HG02884 (cell line): Measurements from ENCODE around the gene SEC22C.

Experiments used
- ATAC-seq: cut with Tn5 transposase; IDR thresholded peaks from one replicate; pipeline ENCODE4 v1.9.1; 2021; ENCODE audit warnings: mild to moderate bottlenecking, moderate library complexity; ENCODE audit not compliant: unreplicated experiment

The SEC22C gene

DNA sequence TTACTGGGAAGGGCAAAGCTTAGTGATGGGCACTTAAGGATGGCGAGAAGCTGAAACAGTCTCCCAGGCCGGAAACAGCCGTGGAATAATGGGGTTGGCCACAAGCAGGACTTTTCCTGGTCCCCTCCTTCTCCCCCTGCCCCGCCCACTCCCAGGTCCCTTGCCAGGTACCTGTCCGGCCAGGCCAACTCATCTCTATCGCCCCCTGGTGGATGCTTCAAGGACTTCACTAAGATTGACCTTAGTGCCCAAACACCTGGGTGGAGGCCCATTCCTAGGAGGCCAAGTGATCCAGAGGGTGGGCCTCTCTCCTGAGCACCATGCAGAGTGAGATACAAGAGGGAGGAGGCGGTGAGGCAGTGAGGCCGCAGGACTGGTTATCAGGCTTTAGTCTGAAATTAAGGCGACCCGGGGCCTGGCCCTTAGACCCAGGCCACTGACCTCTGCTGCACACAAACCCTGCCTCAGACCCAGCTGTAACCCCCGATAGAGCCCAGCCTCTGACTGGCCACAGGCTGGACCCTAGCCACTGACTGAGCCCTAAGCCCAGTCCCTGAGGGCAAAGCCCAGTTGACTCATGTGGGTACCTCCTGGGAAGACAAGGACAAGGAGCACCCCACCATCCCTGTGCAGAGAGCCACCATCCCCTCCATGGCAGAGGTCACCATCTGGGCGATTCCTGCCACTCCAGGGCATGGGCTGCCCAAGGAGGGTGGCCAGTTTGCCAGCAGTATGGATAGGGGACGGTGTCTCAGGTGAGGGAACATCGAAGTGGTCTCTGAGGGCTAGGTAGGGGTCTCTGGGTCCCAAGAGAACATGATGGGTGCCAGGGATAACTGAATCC lies 41.7 kb downstream of the SEC22C start:
- no peak for ATAC-seq

DNA sequence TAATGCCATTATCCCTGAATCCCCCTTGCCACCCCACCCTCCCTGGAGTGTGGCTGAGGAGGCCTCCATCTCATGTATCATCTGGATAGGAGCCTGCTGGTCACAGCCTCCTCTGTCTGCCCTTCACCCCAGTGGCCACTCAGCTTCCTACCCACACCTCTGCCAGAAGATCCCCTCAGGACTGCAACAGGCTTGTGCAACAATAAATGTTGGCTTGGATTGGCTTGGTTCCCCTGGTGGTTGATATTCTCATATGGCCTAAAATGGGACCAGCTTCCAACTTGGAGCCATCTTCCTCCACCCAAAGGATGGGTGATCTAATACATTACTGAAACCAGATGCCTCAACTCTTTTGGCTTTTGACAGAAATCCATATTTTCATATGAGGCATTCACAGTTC lies 44.4 kb downstream of the SEC22C start:
- ATAC-seq: no peak

DNA sequence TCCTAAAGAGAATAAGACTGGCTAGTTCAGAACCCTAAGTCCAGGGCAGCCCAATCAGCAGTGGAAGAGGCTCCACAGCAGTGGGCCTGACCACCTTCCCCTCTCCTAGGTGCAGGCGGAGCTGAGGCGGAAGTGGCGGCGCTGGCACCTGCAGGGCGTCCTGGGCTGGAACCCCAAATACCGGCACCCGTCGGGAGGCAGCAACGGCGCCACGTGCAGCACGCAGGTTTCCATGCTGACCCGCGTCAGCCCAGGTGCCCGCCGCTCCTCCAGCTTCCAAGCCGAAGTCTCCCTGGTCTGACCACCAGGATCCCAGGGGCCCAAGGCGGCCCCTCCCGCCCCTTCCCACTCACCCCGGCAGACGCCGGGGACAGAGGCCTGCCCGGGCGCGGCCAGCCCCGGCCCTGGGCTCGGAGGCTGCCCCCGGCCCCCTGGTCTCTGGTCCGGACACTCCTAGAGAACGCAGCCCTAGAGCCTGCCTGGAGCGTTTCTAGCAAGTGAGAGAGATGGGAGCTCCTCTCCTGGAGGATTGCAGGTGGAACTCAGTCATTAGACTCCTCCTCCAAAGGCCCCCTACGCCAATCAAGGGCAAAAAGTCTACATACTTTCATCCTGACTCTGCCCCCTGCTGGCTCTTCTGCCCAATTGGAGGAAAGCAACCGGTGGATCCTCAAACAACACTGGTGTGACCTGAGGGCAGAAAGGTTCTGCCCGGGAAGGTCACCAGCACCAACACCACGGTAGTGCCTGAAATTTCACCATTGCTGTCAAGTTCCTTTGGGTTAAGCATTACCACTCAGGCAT lies 45.6 kb downstream of the SEC22C start:
- ATAC-seq: no peak

DNA sequence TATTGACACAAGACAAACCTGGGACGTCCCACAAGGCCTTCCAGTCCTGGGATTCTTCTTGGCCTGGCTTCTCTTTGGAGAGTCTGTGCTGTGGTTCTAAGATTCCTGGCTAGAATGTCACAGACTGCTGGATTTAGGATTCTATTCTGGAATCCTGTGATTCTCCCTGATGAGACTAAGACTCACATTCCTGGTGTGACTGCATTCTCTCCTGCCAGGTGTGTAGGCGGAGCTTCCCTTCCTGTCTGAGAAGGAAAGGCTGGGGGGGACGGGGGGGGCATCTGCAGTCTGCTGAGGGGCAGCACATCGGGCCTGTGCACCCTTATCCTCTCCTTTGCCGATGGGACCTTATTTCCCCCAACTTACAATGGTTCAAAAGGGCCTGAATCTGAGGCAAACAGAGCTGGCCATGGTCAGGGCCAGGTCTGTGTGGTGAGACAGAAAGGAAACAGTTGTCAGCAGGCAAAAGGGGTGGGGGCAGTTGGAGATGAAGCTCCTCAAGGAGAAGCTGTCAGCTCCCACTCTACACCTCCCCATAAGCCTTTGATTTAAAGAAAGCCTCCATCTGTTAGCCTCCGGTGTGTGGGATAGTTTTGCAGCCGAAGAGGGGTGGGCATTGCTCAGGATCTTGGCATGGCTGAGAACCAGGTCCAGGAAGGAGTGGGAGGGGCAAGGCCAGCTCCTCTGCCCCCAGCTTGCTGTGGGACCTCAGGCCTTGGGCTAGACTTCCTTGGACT lies 48.4 kb downstream of the SEC22C start:
- no peak for ATAC-seq

DNA sequence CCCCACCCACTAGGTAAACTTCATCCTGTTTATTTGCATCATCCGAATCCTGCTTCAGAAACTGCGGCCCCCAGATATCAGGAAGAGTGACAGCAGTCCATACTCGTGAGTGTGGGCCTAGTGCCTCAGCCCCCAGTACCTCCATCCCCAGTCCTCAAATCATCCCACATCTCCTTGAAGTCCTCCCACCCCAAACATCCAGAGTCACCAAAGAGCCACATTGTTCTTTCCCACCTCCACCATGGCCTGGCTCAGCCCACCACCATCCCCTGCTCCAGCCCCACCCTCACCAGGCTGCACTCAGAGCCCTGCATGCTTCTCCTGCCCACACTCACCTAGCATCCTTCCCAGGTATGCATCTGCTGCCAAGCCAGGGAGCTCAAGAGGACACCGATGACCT lies 49.5 kb downstream of the SEC22C start:
- ATAC-seq: no peak

DNA sequence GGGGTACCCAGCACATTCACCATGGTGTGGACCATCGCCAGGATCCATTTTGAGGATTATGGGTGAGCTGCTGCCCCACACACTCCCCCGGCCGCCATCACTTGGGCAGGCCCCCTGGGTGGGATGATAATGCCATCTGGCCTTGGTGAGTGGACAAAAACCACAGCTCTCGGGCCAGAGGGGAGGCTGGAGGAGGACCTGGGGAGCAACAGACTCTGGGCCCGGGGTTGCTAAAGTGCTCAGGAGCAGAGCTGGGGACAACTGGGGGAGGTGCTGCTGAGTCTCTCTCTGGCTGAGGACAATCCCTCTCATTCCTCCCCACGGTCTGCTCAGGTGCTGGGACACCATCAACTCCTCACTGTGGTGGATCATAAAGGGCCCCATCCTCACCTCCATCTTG lies 50.3 kb downstream of the SEC22C start:
- ATAC-seq: no peak

DNA sequence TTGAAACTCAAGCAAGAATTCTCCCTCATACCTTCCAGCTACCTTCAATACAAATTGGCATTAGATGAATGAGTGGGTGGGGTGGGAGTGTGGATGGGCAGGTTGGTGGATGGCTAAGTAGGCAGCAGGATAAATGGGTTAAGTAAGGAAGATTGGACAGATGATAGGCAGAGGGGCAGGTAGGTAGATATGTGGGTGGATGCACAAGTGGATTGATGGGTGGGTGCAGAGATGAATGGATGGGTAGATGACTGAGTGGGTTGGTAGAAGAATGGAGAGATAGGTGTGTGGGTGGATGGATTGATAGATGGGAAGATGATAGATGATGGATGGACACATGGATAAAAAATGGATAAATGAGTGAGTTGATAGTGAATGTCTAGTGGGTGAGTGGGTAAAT lies 51.7 kb downstream of the SEC22C start:
- ATAC-seq: no peak

DNA sequence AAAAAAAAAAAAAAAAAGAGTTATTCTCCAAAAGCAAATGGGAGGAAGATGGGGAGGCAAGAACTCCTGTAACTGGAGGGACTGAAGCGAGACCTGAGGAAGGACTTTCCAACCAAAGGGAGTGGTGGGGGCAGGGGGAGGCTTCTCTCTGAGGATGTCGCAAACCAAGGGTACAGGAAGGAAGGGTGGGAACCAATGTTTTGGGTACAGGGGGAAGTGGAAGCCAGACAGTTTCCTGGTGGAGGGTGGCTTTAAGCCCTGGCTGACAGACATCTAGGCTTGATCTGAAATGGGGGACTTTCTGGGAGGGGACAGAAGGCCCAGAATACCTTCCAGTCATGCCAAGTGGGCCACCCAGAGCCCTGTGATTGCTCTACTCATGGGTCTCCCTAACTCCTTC lies 52.3 kb downstream of the SEC22C start:
- ATAC-seq: no peak

DNA sequence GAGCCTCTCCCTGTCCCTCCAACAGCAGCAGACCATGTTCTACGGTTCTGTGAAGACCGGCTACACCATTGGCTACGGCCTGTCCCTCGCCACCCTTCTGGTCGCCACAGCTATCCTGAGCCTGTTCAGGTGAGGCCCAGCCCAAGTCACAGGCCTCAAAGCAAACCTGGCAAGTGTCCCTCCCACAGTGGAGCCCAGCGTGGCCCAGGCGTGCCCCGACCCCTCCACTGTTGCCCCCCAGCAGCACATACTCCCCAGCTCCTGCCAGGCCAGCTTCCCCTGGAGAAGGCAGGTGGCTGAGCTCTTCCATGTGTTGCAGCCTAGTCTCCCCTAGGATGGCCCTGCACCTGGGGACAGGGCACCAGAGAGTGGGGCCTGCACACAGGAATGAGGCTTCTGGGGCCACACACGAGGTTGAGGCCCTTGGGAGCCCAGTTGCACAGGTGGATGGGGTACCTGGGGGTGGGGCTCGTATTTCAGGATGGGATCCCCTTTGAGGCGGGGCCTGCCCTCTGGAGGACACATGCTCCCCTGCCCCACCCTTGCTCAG lies 54.3 kb downstream of the SEC22C start:
- no peak for ATAC-seq

DNA sequence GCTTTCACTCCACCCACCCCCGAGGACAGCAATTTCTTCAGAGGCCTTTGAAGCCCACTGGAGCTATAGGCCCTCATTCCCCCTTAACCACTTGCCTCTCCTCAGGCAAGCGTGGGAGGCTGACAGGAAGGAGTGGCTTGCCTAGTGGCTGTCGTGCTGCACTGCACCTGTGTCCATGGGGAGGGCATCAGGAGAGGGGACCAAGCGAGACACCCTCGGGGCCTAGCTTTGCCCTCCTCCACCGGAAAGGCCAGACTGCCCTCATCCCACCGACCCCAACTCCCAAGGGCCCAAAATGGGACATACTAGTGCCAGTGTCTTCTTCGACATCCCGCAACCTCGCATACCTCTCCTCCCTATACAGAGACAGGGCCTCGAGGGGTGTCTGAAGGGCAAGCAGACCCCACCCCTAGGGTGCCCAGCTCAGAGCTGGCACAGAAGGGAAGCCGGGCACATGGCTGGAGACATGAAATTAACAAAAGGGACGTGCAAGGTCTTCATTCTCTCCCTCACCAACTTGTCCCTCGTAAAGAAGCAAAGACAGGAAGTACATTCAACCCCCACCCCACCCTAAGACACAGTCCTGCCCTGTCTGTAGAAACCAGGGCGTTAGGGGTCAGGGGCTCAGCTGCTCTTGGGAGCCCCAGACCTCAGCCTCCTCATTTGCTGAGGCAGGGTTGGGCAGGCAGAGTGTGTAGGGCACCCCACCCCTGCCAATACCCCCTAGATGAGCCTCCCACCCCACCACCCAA lies 55.0 kb downstream of the SEC22C start:
- ATAC-seq: no peak

DNA sequence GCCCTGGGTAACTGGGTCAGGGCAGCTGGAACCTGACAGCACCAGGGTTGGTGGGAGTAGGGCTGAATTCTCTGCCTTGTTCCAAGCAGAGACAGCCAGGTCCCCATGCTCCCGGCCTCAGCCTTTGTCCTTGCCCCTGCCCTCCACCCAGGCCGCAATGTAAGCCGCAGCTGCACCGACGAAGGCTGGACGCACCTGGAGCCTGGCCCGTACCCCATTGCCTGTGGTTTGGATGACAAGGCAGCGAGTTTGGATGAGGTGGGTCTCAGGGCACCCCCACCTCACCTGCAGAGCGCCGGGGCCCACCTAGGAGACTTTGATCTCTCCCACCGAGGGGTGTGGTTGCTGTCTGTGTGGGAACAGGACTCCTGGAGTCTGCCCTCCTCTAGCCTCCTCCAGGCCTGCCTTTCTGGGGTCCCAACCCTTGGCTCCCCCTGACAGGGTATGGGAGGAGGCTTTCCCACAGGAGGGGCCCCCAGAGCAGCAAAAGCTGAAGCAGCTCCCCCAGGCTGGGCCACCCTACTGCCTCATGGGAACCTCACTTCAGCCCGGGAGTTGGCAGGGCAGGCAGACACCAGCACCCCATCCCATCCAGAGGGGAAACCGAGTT lies 55.9 kb downstream of the SEC22C start:
- no peak for ATAC-seq

DNA sequence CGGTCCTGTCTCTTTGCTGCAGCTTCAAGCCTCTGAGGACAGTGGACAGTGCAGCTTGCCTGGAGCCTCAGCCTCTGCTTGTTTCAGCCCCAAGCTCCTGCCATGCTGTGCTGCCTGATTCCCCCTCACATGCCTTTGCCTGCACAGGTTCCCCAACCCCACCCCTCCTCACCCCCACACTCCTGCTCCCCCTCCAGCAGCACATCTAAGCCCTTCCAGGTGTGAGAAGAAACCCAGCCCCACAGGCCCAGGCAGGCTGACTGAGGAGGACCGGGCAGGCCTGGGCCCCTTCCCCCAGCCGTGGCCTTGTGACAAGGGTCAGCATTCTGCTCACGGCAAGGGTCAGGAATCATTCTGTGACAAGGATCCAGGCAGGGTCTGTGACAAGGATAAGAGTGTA lies 56.6 kb downstream of the SEC22C start:
- ATAC-seq: no peak

DNA sequence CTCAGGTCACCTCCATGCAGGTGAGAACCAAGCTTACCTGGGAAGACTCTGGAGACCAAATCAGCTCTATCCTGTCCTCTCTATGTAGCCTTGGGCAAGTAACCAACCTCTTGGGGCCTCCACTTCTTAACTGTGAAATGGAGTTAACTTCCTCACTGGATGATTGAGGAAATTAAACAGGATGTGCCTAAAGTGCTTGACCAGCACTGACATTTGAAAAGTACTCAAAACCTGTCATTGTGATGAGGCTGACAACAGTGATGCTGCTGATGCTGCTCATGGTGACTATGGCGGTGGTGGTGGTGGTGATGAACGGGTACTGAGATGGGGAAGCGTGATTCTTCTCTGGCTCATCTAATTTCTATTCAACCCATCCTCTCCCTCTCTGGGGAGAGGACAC lies 57.0 kb downstream of the SEC22C start:
- ATAC-seq: no peak

DNA sequence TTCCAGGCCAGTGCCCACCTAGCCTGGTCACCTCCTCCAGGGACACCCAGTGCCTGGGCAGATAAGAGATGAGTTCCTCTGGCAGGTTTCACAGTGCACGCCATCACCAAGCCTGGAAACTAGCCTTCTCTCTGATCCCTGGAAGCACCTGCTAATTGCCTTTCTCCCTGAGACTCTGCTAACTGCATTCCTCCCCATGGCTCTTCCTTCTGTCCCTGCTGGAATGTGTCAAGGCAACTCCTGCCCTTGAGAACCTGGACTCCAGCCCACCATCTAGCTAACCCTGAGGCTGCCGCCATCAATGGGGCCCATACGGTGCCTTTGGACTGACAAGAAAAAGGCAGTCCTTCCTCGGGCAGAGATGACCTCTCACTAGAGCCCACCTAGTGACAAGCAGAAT lies 60.9 kb downstream of the SEC22C start:
- no peak for ATAC-seq

DNA sequence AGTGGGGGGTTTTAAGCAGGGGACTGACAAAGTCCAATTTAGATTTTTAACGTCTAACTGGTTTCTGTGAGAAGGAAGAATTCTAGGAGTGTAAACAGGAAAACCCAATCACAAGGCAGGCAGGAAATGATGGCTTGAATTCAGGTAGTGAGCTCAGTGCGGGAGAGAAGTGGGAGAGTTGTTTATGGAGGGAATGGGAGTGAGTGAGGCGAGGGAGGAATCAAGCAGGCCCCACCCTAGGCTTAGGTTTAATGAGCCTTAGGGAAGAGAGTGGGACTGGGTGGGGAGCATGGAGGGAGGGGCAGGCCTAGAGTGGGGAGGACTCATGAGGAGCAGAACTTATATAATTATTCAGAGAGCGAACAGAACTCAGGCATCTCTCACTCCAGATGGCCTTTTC lies 61.4 kb downstream of the SEC22C start:
- no peak for ATAC-seq

DNA sequence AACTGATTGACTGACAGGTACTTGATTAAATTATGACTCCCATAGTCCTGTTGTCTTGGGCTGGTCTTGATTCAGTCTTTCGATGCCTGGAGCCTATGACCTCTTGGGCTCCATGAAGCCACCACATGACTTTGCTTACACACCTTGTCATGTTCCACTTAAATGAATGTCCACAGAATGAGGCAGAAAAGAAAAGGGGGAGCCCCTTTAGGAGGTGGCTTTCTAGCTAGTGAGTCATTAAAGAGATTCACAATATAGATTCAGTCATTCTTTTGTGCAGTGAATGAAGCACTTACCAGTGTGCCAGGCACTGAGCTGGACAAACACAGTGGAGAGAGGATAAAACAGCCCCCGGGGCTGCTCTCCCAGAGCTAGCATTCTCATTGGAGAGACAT lies 62.2 kb downstream of the SEC22C start:
- no peak for ATAC-seq

DNA sequence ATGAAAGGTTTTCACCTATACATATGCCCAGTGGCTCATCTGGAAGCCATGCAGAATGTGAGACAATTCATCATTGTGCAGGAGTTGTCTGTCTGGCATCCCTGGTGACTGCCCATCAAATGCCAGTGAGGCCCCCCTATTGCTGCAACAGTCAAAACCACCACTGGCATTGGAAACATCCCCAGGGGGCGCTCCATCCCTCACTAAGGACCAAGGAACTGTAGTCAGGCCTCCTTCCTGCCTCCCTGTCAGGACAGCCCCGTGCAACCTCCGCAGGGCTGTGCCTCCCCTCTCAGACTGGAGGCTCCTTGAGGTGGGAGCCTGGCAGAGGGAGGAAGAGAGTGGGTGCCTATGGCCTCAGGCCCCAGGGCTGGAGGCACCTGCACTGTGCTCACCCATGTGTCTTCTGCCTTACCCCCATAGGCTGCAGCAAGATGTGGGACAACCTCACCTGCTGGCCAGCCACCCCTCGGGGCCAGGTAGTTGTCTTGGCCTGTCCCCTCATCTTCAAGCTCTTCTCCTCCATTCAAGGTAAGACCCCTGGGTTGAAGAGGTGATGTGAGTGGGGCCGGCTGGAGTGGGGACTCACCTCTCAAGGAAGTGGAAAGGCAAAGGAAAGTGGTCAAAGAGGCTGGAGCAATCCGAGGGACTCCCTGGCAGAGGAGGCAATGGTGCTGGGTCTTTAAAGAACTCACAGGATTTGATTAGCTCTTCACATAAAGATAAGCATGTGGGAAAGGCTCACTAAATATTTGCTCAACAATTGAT lies 62.8 kb downstream of the SEC22C start:
- ATAC-seq: no peak

DNA sequence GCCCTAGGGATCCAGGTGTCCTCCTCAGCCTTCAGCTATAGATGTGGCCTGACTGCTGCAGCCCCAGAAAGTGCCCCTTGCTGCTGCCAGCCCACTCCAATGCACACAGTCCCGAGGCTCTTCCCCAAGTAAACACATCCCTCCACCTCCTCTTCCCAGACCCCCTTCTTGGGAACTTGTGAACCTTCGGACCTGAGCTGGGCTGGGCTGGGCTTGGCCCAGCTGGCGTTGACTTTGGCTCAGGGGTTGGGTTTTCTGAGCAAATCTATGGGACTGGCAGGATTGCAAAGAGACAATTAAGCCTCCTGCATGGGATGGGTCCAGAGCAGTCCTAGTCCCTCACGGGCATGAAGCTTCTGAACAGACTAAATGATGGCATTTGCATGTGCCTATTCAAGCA lies 64.7 kb downstream of the SEC22C start:
- ATAC-seq: no peak

DNA sequence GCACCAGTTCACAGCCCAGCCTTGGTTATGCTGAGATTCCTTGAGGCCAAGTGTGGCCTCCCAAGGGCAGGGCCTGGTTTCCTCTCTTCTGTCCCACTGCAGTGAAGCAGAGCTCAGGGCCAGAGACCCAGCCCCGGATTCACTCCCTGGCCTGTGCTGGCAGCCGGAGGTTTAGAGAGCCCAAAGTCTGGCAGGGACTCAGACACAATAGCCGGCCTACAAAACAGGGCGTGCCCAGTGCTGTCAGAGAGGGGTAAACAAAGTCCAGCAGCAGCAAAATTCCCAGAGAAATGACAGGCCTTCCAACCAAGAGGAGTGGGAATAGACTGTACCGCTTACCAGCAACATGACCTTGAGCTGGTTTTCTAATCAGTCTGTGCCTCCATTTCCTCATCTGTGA lies 65.3 kb downstream of the SEC22C start:
- no peak for ATAC-seq
